Neural crest cell (in vitro differentiated cells): ENCODE data around the gene GABBR2. TPM values are rescaled to one million over a fixed set of nuclear protein-coding genes. Genes with fewer than 3 reads are reported as not detected.

Source experiments
- DNase-seq: peaks from one replicate; pipeline ENCODE4 v3.0.0; 2021; ENCODE audit warnings: low read depth, mixed read lengths, low spot score
- H3K27ac Mint-ChIP-seq: one replicate; pipeline ENCODE4 v1.8.0; 2021; ENCODE audit warnings: mild to moderate bottlenecking, mixed read lengths; ENCODE audit not compliant: unreplicated experiment
- H3K27me3 Mint-ChIP-seq: 2 replicates; pipeline ENCODE4 v1.8.0; 2021; ENCODE audit warnings: low read depth, mild to moderate bottlenecking, mixed read lengths
- H3K36me3 Mint-ChIP-seq: 2 replicates; pipeline ENCODE4 v1.8.0; 2021; ENCODE audit warnings: low read depth, mild to moderate bottlenecking, mixed read lengths
- H3K4me1 Mint-ChIP-seq: 2 replicates; pipeline ENCODE4 v1.8.0; 2021; ENCODE audit warnings: mixed read lengths
- H3K4me3 Mint-ChIP-seq: one replicate; pipeline ENCODE4 v1.8.0; 2021; ENCODE audit warnings: mild to moderate bottlenecking, mixed read lengths
- H3K9me3 Mint-ChIP-seq: 2 replicates; pipeline ENCODE4 v1.8.0; 2021; ENCODE audit warnings: mixed read lengths
- CTCF ChIP-seq: fragments of 200-600 bp; sonication (generic); conservative IDR thresholded peaks from 2 replicates; pipeline ENCODE4 v1.5.0; 2021; ENCODE audit warnings: antibody characterized with exemption, mild to moderate bottlenecking
- total RNA-seq: library from RNA; stranded (reverse); gene quantifications from 2 replicates; pipeline ENCODE4 v1.2.1, GENCODE V29; 2021

The GABBR2 gene
- total RNA-seq, 1 donor from 2014 or later, result 0.84 TPM

GRCh38 chr9:98259791-98260190 lies 448.9 kb downstream of the GABBR2 start:
- DNase-seq, result no peak
- Mint-ChIP-seq H3K4me3 (peak overlapping the region; percentile 47), H3K27me3 (peaks cover 11% of the 10 kb centered on the region), H3K36me3 (no peaks in the 10 kb centered on the region), H3K9me3 (no peaks in the 10 kb centered on the region), H3K27ac (no peak overlapping the region), H3K4me1 (peaks cover 10% of the 10 kb centered on the region)
- no peak for TF ChIP-seq CTCF

- Mint-ChIP-seq H3K4me1 (peaks cover 11% of the 10 kb centered on the region), H3K9me3 (no peaks in the 10 kb centered on the region), H3K27me3 (peaks cover 34% of the 10 kb centered on the region), H3K4me3 (peak overlapping the region; percentile 88), H3K36me3 (no peaks in the 10 kb centered on the region), H3K27ac (peak overlapping the region; percentile 90)
- DNase-seq, result no peak
- no peak for TF ChIP-seq CTCF
These were observed 452.0 kb downstream of the GABBR2 start for GRCh38 chr9:98256756-98257155.

- H3K4me1 Mint-ChIP-seq, result peaks cover 11% of the 10 kb centered on the region
- peaks cover 34% of the 10 kb centered on the region for H3K27me3 Mint-ChIP-seq
- H3K36me3 Mint-ChIP-seq, result no peaks in the 10 kb centered on the region
- no peak for TF ChIP-seq CTCF
- peak; percentile 93 for DNase-seq
- peak within 1 kb of the TSS; percentile 99 for H3K27ac Mint-ChIP-seq
- H3K9me3 Mint-ChIP-seq, result no peaks in the 10 kb centered on the region
- peak within 1 kb of the TSS; percentile 88 for H3K4me3 Mint-ChIP-seq
These were observed 453.0 kb downstream of the GABBR2 start, which contains the start of gene TBC1D2 for GRCh38 chr9:98255578-98256296. TSS of gene TBC1D2 (minus strand) at chr9:98255649. CDS start at chr9:98255541, 108 bp downstream.

GRCh38 chr9:98255061-98255577 lies 453.6 kb downstream of the GABBR2 start:
- H3K27ac Mint-ChIP-seq, result no peak overlapping the region
- peaks cover 11% of the 10 kb centered on the region for H3K4me1 Mint-ChIP-seq
- peak overlapping the region; percentile 88 for H3K4me3 Mint-ChIP-seq
- no peaks in the 10 kb centered on the region for H3K9me3 Mint-ChIP-seq
- DNase-seq, result no peak
- peaks cover 39% of the 10 kb centered on the region for H3K27me3 Mint-ChIP-seq
- TF ChIP-seq CTCF, result no peak
- H3K36me3 Mint-ChIP-seq, result no peaks in the 10 kb centered on the region

- Mint-ChIP-seq H3K9me3 (no peaks in the 10 kb centered on the region), H3K4me3 (peak overlapping the region; percentile 88), H3K36me3 (no peaks in the 10 kb centered on the region), H3K27ac (no peak overlapping the region), H3K4me1 (peaks cover 11% of the 10 kb centered on the region), H3K27me3 (peaks cover 45% of the 10 kb centered on the region)
- TF ChIP-seq CTCF, result no peak
- DNase-seq, result no peak
These were observed 454.3 kb downstream of the GABBR2 start for GRCh38 chr9:98254228-98255060.
